GM19397 (cell line): ENCODE measurements around the gene ANKK1.

Experiments used
- ATAC-seq: cut with Tn5 transposase; IDR thresholded peaks from one replicate; pipeline ENCODE4 v1.9.1; 2021; ENCODE audit warnings: mild to moderate bottlenecking, moderate library complexity; ENCODE audit not compliant: unreplicated experiment

ANKK1 gene

DNA sequence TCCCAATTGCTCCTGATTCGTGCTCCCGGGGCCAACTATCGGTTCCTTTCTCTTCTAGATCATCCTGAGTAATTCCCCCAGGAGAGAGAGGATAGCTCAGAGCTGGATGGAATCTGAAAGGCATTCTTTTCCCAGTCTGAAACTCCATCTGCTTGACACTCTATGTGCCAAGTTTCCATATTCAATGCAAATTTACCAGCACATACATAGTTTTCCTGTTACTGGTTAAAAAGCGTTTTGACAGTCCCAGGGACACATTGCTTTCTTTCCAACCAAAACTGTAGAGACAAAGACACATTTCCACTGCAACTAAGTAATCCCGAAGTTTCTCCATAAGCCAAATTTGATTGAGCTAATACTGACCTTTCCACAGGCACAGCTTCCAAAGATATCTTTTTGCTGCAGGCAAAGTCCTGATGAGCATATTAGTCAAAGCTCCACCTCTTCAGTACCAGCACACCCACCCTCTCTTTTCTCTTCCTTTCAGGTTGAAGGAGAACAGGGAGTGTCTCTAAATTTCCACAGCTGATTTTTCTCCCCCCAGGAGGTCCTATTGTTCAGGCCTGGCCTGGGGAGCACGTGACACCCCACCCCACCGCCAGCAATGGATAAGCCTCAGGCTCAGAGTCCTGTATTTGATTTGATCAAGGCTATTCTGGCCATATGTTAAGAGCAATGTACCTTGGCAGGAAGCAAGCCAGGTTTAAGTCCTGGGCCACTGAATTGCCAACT is 9.7 kb upstream of the ANKK1 start:
- ATAC-seq = no peak

DNA sequence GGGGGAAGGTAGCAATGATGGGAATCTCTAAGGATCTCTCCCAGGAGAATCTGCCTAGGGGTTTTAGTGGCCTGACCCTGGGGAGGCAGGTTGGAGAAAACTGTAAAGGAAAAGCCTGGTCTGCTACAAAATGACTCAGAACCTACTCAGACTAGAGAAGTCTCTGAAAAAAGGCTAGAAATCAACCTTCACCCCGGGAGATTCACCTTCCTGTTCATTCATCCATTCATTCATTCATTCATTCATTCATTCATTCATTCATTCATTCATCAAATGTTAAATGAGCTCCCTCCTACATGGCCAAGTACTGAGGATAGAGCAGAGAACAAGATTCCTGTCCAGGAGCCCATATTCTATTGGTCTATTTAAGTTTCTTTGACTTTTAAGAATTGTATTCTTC is 8.9 kb upstream of the ANKK1 start:
- no peak for ATAC-seq

DNA sequence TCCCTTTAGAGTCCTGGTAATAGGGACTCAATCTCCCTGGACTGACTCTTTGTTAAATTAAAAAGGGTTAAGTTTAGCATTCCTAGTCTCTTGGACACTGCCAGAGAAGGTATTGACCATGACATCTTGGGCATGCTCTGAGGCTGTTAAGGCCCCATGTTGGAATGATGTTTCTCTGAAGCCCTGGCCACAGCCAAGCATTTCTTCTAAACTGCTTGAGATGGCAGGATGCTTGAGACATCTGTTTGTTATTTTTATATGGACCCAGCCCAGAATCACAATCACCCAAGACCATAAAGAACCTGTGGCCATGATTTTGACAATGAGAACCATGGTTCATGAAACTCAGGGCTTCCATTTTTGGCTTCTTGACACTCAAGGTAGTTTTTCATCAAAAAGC is 5.5 kb upstream of the ANKK1 start:
- no peak for ATAC-seq

DNA sequence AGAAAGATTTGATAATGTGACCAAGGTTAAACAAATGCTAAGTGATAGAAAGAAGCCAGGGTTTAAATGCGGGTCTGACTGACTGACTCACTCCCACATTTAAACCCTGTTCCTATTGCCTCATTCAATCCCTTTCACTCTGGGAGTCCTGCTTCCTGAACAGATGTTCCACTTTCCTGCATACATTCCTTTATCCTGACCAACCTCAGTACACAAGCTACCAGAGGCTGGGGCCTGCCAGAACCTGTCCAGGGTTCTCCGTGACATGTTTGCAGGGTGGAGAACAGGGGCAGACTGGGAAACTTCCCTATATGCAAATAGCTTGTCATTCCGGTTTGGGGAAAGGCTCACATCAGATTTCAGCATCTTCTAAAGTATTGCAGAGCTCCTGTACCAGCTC is 3.0 kb upstream of the ANKK1 start:
- no peak for ATAC-seq

DNA sequence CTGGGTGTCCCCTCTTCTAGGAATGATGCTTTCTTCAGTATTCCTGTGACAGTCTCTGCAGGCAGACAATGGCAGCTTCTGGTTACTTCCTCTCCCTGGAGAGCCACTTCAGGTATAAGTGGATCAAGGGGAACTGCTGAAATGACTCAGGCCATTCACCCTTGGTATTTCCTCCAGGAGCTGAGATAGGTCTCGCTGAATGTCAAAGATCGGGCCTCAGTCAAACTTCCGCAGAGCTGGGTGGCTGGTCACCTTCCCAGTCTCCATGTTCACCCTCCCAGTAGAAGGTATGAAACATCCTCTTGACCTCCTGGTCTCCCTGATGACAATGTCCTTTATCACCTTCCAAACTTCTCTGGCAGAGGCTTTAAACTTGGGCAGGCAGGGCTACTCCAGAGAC is 1.8 kb upstream of the ANKK1 start:
- ATAC-seq = no peak

DNA sequence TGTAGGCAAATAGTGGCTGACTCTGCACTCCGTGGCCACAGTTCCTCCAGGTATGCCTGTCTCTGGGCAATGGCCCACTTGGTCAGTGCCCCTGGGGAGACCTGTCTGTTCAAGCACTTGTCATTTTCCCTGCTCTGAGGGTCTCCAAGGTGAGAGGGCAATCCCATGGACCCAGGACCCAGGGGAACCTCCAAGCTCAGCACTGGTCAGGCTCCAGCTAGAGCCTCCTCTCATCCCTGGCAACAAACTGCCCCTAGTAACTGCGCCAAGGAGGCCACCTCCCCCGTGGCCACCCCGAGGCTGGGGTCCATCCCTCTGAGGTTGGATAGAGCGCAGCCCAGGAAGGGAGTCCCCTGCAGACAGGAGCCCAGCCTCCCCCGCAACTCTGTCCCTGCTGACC is 713 bp upstream of the ANKK1 start:
- no peak for ATAC-seq

DNA sequence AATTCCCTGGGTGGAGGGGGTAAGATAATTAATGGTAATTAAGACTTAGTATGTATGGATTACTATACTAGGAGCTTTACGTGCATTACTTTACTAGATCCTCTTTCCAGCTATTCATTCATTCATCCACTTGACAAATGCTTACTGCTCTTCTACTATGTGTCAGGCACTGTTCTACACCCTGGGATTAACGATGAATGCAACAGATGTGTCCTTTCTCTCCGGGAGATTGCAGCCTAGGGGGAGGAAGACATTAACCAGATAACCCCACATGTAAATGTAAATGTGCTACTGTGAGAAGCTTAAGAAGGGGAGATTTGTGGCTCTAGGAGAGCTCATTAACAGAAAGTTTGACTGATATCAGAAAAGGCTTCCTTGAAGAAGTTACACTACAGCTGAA is 1.7 kb downstream of the ANKK1 start:
- ATAC-seq = no peak

DNA sequence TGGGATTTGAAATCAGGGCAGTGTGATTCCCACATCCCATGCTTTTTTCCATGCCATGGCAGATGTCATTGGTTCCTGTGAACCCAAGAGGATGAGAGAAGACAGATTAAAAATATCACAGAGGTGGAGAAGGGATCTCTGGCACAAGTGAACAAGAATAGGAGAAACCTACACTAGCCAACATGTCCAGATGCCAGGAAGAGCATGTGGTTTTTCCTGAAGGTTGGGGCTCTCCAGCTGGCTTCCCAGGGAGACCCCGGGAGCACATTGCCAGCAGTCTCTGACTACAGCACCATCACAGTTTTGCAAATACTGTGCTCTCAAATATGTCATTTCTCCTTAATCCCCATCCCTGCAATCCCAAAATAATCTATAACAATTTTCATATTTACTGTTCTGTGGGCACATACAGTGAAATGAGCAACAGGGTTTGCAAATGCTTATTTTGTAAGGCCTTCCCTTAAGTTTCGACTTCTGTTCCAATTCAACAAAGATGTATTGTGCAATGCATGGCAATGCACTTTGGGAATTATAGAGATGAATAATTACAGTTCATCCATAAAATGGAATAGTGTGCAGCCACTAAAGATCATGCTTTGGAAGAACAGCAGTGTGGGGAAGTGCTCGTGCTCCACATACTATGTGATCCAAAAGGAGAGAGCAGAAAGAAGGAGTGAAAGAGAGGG is 4.8 kb downstream of the ANKK1 start:
- ATAC-seq = no peak

DNA sequence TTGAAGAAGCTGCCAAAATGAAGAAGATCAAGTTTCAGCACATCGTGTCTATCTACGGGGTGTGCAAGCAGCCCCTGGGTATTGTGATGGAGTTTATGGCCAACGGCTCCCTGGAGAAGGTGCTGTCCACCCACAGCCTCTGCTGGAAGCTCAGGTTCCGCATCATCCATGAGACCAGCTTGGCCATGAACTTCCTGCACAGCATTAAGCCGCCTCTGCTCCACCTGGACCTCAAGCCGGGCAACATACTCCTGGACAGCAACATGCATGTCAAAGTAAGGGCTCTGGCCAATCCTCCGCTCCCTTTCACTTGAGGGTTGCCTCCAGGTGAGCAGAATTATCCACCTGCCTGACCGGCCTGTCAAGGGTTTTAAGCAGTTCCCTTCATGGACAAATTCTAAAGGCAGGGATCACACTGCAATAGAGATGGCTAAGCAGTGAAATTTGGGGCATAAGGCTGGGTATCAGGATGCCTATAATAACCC is 6.0 kb downstream of the ANKK1 start:
- ATAC-seq = no peak

DNA sequence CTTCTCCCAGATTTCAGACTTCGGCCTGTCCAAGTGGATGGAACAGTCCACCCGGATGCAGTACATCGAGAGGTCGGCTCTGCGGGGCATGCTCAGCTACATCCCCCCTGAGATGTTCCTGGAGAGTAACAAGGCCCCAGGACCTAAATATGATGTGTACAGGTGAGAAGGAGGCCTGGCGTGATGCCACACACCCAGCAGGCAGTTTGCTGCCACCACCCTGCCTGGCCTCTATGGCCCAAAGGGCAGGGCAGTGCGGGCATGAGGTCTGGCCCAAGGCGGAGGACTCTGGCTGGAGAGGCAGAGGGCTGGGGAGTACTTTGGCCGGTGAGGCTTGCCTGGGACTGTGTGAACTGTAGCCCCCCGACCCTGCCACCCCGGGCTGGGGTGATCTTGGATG is 7.3 kb downstream of the ANKK1 start:
- no peak for ATAC-seq

DNA sequence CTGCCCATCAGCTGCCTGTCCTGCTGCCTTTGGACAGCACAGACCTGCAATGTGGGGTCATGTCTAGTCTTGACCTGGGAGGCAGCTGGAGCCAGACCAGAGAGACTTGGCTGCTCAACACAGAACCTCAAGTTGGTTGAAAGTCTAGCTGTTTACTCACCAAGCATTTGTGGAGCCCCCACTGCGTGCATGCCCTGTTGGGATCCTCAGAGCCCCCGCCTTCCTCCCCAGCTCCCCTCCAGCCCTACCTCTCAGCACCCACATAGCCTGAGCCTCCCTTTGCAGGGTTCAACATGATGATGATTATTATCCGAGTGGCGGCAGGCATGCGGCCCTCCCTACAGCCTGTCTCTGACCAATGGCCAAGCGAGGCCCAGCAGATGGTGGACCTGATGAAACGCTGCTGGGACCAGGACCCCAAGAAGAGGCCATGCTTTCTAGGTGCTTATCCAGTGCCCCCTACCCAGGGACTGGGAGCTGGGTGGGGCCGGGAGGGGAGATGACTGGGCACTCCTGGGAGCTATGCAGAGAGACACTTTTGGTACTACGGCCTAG is 8.3 kb downstream of the ANKK1 start:
- no peak for ATAC-seq

DNA sequence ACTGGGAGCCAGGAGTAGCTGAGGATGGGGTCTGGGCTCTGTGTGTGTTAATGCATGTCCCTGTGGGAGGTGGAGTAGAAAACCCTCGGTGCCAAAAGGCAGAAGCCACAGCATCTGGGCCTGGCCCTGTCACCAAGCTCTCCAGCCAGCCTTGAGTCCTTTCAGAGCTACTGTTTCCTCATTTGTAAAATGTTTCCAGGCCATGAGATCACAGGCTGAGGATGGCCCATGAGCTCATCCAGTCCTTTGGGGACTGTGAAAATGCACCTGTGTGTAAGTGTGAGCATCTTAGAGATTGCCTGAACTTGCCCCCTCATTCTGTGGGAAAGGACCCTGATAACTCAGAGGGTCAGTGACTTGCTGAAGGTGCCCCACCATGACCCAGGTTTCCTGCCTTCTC is 9.1 kb downstream of the ANKK1 start:
- ATAC-seq = no peak

DNA sequence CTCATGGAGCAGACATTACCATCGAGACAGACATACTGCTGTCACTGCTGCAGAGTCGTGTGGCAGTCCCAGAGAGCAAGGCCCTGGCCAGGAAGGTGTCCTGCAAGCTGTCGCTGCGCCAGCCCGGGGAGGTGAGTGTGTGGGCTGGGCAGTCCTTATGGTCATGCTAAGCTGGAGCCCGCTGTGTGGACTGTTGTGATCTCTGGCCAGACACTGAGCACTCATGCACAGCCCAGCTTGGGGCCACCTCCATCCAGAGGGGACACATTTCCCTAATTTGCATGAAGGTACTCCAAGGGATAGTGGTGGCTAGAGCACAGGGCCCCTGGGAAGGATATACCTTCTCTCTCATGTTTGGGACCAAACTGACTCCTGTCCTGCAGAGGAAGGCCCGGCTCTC is 9.6 kb downstream of the ANKK1 start:
- no peak for ATAC-seq

DNA sequence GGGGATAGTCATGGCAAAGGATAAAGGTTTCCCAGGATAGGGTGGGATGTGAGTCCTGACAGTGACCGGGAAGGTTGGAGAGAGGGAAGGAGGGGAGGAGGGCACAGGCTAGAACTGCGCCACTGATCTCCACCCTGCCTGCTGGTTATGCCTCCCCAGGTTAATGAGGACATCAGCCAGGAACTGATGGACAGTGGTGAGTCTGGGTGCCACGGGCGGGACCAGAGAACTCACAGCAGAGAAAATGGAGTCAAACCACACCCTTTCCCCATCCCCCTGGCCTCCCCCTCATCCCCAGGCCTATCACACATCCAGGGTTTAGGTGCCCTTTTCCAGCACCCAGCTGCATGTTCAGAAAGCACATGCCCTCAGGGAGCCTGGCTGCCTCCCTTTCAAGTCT is 10.2 kb downstream of the ANKK1 start:
- ATAC-seq = no peak

DNA sequence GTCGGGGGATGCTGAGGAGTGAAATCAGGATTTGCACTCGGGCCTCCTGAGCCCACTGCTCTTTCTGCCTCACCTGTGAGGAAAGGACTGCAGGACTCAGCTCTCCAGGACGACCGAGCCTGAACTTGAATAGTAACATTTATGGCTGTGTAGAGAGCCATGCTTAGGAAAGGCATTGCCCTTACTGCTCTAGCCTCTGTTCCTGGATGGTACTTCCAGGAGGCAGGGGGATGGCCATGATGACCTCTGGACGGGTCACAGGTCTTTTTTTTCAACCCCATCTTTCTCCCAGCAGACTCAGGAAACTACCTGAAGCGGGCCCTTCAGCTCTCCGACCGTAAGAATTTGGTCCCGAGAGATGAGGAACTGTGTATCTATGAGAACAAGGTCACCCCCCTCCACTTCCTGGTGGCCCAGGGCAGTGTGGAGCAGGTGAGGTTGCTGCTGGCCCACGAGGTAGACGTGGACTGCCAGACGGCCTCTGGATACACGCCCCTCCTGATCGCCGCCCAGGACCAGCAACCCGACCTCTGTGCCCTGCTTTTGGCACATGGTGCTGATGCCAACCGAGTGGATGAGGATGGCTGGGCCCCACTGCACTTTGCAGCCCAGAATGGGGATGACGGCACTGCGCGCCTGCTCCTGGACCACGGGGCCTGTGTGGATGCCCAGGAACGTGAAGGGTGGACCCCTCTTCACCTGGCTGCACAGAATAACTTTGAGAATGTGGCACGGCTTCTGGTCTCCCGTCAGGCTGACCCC is 11.3 kb downstream of the ANKK1 start:
- no peak for ATAC-seq

DNA sequence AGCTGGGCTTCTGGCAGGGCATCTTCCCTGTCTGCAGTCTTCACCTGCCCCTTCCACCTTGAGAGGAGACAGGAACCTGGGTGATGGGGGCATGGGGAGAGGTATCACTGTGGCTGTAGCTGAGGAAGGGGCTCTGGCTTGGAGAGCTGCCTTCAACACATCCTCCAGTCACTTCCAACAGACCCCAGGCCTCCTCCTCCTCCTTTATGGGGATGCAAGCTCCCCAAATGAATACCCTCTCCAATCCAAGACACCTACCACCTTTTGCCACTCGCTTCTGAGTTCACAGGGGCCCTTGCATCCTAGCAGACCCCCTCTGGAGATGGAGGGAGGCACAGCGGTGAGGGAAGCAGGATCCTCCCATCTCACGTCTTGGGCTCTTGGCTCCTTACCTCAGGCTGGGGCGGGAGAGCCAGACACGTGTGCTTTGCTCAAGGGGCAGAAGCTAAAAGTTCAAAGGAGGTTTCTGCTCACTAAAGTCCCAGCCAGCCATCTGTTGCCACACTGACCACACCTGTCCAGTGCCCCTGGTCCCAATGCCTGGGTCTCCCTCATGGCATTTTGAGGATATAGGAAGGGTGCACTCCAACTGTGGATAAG is 13.2 kb downstream of the ANKK1 start:
- ATAC-seq = no peak

DNA sequence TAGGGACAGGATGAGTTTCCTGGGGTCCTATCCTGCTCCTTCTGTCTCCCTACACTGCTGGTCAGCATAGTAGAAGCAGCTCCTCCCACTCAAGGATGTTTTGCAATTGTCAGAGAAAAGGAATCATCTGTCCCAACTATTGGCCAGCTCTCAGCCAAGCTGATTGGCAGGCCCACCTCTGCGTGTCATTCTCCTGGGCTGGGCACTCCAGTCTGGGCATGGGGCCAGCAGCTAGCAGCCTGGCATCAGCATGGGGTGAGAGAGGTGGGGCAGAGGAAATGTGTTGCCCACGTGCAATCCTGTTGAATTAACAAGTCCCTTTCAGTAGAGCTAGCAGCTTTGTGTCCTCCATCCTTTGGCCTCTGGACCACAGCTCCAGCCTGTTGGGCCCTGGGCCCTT is 14.1 kb downstream of the ANKK1 start:
- no peak for ATAC-seq

DNA sequence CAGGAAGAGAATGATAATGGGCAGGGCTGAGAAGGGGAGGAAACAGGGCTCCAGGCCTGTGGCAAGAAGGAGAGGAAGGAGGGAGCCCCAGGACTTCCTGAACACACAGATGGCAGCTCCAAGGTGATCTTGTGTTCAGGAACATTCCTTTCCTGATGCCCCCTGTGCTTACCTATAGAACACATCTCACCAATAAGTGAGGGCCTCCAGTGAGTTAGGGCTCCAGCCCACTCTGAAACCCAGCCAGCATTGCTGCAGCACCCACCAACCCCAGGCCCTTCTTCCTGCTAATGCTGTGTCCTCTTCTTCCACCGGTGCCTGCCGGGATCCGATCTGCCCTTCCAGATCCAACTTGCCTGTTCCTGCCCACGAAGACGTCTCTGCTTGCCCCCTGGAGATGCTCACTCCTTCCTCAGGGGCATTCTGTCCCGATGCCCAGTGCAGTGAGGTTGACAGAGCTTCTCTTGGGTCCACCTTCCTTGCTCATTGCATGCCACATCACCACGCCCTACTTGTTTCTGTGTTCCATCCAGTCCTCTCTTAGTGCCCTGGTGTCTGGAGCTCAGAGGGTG is 17.4 kb downstream of the ANKK1 start:
- ATAC-seq = no peak

DNA sequence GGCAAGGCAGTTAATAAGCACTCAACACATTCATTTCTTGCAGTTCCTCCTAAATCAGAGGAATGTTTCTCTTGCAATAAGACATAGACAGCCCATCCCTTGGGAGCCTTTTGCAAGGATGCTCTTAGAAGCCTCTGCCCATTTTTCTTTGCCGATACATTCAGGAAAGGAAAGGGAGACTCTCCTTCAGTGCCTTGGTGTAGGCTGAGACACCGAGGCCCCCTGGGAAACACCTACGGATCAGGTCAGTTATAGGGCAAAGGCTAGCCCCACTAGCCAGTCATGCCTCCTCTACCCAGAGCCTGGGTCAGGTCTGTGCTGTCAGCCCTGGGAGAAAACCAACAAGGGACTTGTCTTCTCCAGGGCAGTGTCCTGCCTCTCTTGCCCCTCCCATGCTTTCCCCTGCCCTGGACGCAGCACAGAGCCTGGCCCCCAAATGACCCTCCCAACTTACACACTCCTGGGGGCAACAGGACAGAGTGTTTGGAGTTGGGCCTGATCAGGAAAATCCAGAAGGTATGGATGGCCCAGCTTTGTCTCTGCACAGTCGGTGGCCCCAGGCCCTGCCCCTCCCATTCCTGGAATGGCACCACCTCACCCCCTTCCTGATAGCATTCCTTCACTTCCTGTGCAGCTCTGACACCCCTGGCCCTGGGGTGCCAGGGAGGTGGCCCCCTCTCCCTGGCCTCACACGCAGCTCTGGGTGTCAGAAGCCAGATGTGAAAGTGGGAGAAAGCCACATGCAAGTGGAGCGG is 18.3 kb downstream of the ANKK1 start:
- ATAC-seq = no peak

DNA sequence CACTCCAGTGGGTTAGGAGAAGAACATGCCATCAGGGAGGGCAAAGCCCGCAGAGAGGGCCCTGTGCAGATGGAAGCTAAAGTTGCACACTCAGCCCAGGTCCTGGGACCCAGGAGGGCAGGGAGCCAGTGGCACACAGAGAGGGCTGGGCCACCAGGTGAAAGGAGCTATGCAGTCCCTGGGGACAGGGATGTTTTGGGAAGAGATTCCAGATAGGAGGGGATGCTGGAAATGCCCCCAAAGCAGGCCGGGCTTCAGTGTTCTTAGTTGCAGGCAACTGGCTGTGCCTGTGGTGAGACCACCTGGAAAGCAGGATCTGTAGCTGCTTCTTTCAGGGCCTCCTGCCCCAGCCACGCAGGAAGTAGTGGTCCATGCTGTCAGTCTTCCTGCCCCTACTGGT is 19.6 kb downstream of the ANKK1 start:
- no peak for ATAC-seq
